ENCODE data around the gene PRKCE.

Gene PRKCE

DNA sequence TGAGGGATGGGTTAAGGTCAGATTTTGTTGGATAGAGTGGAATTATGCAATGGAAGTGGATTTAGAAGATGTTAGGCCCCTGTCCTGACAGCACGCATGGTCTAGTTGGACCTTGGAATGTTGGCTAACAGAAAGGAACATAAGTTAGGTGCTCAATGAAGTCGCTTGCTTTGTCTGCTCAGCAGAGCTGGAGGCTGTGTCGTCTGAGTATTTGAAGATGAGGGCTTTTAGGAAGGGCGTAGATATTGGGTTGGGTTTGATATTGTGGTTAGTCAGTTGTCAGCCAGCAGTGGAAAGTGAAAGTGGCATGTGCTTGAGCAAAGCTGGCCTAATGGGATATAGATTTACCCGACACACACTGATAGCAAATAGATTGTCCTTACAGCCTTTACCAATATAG lies 239.3 kb downstream of the PRKCE start:
- no peak for DNase-seq (ENCODE audit: low read depth)
- TF ChIP-seq, protein P1, sequence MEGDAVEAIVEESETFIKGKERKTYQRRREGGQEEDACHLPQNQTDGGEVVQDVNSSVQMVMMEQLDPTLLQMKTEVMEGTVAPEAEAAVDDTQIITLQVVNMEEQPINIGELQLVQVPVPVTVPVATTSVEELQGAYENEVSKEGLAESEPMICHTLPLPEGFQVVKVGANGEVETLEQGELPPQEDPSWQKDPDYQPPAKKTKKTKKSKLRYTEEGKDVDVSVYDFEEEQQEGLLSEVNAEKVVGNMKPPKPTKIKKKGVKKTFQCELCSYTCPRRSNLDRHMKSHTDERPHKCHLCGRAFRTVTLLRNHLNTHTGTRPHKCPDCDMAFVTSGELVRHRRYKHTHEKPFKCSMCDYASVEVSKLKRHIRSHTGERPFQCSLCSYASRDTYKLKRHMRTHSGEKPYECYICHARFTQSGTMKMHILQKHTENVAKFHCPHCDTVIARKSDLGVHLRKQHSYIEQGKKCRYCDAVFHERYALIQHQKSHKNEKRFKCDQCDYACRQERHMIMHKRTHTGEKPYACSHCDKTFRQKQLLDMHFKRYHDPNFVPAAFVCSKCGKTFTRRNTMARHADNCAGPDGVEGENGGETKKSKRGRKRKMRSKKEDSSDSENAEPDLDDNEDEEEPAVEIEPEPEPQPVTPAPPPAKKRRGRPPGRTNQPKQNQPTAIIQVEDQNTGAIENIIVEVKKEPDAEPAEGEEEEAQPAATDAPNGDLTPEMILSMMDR (IDR thresholded peaks at IDR 0.05; ENCODE audit: insufficient read depth, low read depth, low read length, missing control alignments), result no peak
- H3K4me3 ChIP-seq (ENCODE audit: low read length), result no peak overlapping the region

DNA sequence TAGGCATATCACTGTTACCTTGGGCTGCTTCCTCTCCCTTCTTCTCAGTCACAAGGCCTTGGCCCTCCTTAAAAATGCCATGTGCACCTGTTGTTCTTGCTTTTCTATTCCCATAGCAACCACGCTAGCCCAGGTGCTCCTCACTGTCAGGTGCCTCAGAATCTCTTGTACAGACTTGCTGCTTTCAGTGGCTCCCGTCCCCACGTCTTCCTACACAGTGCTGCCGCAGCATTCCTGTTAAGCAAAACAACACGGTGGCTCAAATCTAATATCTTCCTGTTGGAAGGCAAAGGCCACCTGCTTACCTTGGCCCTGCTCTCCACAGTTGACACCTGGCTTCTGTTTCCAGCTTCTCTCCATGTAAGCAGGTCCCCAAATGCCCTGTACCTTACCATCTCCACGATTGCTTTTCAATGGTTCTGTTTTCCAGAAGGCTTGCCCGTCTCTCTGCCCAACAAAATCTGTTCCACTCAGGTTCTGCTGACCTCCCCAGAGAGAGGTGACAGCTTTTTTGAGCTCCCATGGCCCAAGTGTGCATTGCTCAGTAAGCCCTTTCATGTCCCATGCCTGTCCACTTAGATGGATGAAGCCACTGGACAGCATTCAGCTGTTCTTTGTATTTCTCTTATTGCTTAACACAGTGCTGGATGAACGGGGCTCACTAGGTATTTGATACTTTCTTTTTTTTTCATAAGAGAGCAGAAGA lies 240.4 kb downstream of the PRKCE start:
- peak; percentile 28 for DNase-seq (ENCODE audit: low read depth)
- H3K4me3 ChIP-seq (ENCODE audit: low read length), result no peak overlapping the region
- TF ChIP-seq, protein P1 (IDR thresholded peaks at IDR 0.05; ENCODE audit: insufficient read depth, low read depth, low read length, missing control alignments), result no peak

DNA sequence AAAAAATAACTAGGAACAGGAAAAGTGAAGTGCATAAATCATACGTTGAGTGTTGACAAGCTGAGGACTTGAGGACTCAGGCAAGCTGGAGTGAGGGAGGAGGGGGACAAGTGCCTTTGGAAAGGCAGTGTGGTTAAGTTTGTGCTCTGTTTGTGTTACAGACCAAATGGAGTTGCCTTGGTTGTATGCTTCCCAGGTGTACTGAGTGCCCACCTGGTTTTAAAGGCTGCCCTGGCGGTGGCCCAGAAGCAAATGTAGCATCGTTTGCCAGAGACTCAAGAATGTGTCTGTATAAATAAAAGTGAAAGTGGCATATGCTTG lies 240.9 kb downstream of the PRKCE start:
- TF ChIP-seq, protein P1 (IDR thresholded peaks at IDR 0.05; ENCODE audit: insufficient read depth, low read depth, low read length, missing control alignments), result no peak
- DNase-seq (ENCODE audit: low read depth), result no peak
- no peak overlapping the region for H3K4me3 ChIP-seq (ENCODE audit: low read length)

- TF ChIP-seq, protein P1 (IDR thresholded peaks at IDR 0.05; ENCODE audit: insufficient read depth, low read depth, low read length, missing control alignments), result no peak
- no peak overlapping the region for H3K4me3 ChIP-seq (ENCODE audit: low read length)
- no peak for DNase-seq (ENCODE audit: low read depth)
Observed at GRCh38 chr2:45892757-45893156, 241.3 kb downstream of the PRKCE start.

DNA sequence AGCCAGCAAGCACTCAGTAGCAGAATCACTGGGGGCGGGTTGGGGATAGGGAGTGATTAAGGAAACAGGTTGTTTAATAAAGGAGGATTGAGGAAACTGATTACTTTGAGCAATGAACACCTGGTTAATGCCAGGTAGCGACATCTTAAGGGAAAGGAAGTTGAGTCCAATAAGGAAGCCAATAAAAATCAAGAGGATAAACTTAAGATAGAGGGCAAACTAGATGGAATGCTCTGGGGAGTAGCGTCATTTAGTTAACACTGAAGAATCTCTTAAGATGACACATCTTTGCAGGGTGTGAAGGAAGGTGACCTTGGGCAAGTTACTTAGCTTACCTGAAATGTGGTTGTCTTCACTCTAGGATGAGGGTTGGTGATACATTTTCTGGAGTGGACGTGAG lies 242.7 kb downstream of the PRKCE start:
- TF ChIP-seq, protein P1 (IDR thresholded peaks at IDR 0.05; ENCODE audit: insufficient read depth, low read depth, low read length, missing control alignments), result no peak
- no peak overlapping the region for H3K4me3 ChIP-seq (ENCODE audit: low read length)
- no peak for DNase-seq (ENCODE audit: low read depth)

DNA sequence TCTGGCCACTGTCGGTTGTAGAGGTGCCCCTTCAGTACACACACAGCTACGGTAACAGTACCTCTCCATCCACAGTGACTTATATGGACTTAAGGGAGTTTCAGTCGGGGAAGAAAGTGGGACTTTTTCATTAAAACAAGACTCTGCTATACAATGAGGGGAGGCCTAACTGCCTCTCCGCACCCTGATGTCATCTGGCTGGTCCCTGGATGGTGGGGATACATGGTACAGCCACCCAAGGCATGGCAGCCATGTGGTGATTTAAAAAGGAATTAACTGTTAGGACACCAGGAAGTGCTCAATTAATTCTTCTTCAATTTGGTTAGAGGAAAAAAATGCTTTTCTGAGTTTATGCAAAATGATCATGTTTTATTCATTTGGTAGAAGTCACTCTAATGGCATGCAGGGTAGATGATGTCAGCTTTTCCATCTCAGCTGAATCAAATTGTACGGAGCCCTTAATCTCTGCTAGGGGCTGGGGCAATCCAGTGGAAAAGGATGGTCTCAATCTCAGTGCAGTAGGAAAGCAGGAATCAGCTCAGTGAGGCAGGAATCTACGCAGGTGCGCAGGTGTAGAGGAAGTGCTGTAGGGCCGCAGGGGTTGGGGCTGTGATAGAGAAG lies 243.9 kb downstream of the PRKCE start:
- no peak for DNase-seq (ENCODE audit: low read depth)
- TF ChIP-seq, protein P1 (IDR thresholded peaks at IDR 0.05; ENCODE audit: insufficient read depth, low read depth, low read length, missing control alignments), result no peak
- no peak overlapping the region for H3K4me3 ChIP-seq (ENCODE audit: low read length)

DNA sequence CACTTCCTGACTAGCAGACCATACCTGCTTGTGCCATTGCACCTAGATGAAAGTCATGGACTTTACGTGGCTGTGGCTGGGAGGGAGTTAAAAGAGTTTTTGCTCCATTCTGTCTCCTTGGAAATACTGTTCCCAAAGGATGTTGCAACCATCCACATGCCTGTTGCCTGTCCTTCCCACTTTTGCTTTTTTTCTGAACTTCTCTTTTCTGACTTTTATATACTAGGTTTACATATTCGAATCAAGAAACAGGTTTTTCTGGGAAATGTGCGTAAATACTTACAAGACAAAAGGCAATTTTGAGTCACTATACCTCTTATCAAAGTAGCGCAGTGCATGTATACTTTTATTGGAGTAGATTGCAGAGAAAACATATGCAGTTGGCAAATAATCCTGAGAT lies 244.8 kb downstream of the PRKCE start:
- DNase-seq (ENCODE audit: low read depth), result no peak
- TF ChIP-seq, protein P1 (IDR thresholded peaks at IDR 0.05; ENCODE audit: insufficient read depth, low read depth, low read length, missing control alignments), result no peak

More for the DNA sequence above, 244.8 kb downstream of the PRKCE start:
- H3K4me3 ChIP-seq (ENCODE audit: low read length), result no peak overlapping the region
